H1 (cell line): ENCODE data around the gene TUBA1A. TPM values are rescaled to one million over a fixed set of nuclear protein-coding genes. Genes with fewer than 3 reads are reported as not detected.

Experiments used
- CTCF ChIA-PET: fragments of 300-600 bp; sonication (Branson Sonifier 250); formaldehyde crosslinking; loops from one replicate; lab custom pipeline; 2021; ENCODE audit not compliant: partially characterized antibody; lab: Charles Lee
- POLR2A ChIA-PET: fragments of 300-600 bp; sonication (Branson Sonifier 250); formaldehyde crosslinking; loops from one replicate; lab custom pipeline; 2021; ENCODE audit warnings: inconsistent platforms; ENCODE audit not compliant: partially characterized antibody; lab: Charles Lee
- DNase-seq, 2 experiments: peaks; one replicate each; pipeline versions ENCODE4 v3.0.0 to v3.0.0-alpha.2; 2010 to 2022; ENCODE audit warnings: low spot score in 2 of 2, low read depth in 1 of 2, mixed read lengths in 1 of 2
- FAIRE-seq: peaks from 2 replicates; lab custom pipeline; 2011; peaks lifted over from hg19 to GRCh38; lab: Jason Lieb, UNC
- H2AFZ ChIP-seq: 2 replicates; pipeline ENCODE4 v1.8.1; 2012; ENCODE audit warnings: low read length, inconsistent platforms
- H2AK5ac ChIP-seq: 2 replicates; pipeline ENCODE4 v1.6.1; 2013; ENCODE audit warnings: low read depth, low read length
- H2BK120ac ChIP-seq: replicated peaks from 2 replicates; pipeline ENCODE3; 2013; ENCODE audit warnings: low read depth, low read length, inconsistent platforms
- H2BK12ac ChIP-seq: 2 replicates; pipeline ENCODE4 v1.6.1; 2013; ENCODE audit warnings: low read depth, low read length
- H2BK15ac ChIP-seq: 2 replicates; pipeline ENCODE4 v1.6.1; 2013; ENCODE audit warnings: low read length
- H2BK20ac ChIP-seq: 2 replicates; pipeline ENCODE4 v1.6.1; 2013; ENCODE audit warnings: low read length
- H2BK5ac ChIP-seq: 2 replicates; pipeline ENCODE4 v1.6.1; 2013; ENCODE audit warnings: low read depth, low read length
- H3K14ac ChIP-seq: 2 replicates; pipeline ENCODE4 v1.6.1; 2013; ENCODE audit warnings: inconsistent platforms; ENCODE audit not compliant: insufficient read length
- H3K18ac ChIP-seq: 2 replicates; pipeline ENCODE4 v1.6.1; 2013; ENCODE audit warnings: low read length; ENCODE audit errors: extremely low read depth
- H3K23ac ChIP-seq: 2 replicates; pipeline ENCODE4 v1.6.1; 2013; ENCODE audit warnings: inconsistent platforms; ENCODE audit not compliant: insufficient read length
- H3K23me2 ChIP-seq: 2 replicates; pipeline ENCODE4 v1.6.1; 2013; ENCODE audit warnings: low read depth, low read length
- H3K27ac ChIP-seq: 2 replicates; pipeline ENCODE4 v1.6.1; 2011; ENCODE audit warnings: low read depth, low read length, inconsistent platforms
- H3K27me3 ChIP-seq, 4 experiments: replicated peaks in 1 of 4; 1 replicate in 1 of 4; 2 replicates in 3 of 4; pipeline versions ENCODE4 v1.6.1 to v1.8.1; 2011 to 2013; ENCODE audit warnings: low read length in 3 of 4, mild to moderate bottlenecking in 3 of 4, inconsistent platforms in 2 of 4, mixed read lengths in 2 of 4, moderate library complexity in 1 of 4; ENCODE audit not compliant: control insufficient read depth in 3 of 4, insufficient read depth in 3 of 4; ENCODE audit errors: extremely low read depth in 1 of 4
- H3K36me3 ChIP-seq, 4 experiments: 2 replicates each; pipeline versions ENCODE4 v1.6.1 to v1.8.1; 2011 to 2013; ENCODE audit warnings: mild to moderate bottlenecking in 4 of 4, low read length in 3 of 4, moderate library complexity in 2 of 4, control low read depth in 1 of 4, inconsistent platforms in 1 of 4; ENCODE audit not compliant: insufficient read depth in 4 of 4, control insufficient read depth in 2 of 4
- H3K4ac ChIP-seq: replicated peaks from 2 replicates; pipeline ENCODE3; 2013; ENCODE audit warnings: low read length, low read depth, mixed read lengths, inconsistent platforms; ENCODE audit not compliant: insufficient read length
- H3K4me1 ChIP-seq, 4 experiments: replicated peaks in 1 of 4; 1 replicate in 1 of 4; 2 replicates in 3 of 4; pipeline versions ENCODE4 v1.6.1 to v1.8.1; 2011 to 2013; ENCODE audit warnings: low read length in 3 of 4, inconsistent platforms in 2 of 4, mixed read lengths in 1 of 4; ENCODE audit not compliant: insufficient read depth in 4 of 4, control insufficient read depth in 3 of 4
- H3K4me2 ChIP-seq, 2 experiments: 2 replicates each; pipeline versions ENCODE4 v1.6.1 to v1.8.1; 2011 to 2013; ENCODE audit warnings: low read depth in 2 of 2, low read length in 2 of 2, control low read depth in 1 of 2, inconsistent platforms in 1 of 2, mild to moderate bottlenecking in 1 of 2; ENCODE audit not compliant: insufficient read depth in 1 of 2
- H3K4me3 ChIP-seq, 4 experiments: fragments of 200-600, 300-600 bp in 1 of 4; sonication (generic), shearing (Covaris generic), sonication (Bioruptor Twin) in 1 of 4; 2 replicates each; pipeline versions ENCODE4 v1.5.1 to v1.8.1; 2011 to 2016; ENCODE audit warnings: low read length in 4 of 4, low read depth in 3 of 4, control low read depth in 2 of 4, inconsistent platforms in 2 of 4, mild to moderate bottlenecking in 2 of 4, mixed read lengths in 1 of 4, moderate library complexity in 1 of 4; ENCODE audit not compliant: insufficient read depth in 2 of 4; ENCODE audit errors: extremely low read depth in 1 of 4
- H3K56ac ChIP-seq: replicated peaks from 2 replicates; pipeline ENCODE3; 2013; ENCODE audit warnings: low read depth, mild to moderate bottlenecking, mixed read lengths, low read length, inconsistent platforms; ENCODE audit not compliant: insufficient read length
- H3K79me1 ChIP-seq: 2 replicates; pipeline ENCODE4 v1.6.1; 2013; ENCODE audit warnings: low read depth, low read length, control low read depth
- H3K79me2 ChIP-seq, 2 experiments: 2 replicates each; pipeline versions ENCODE4 v1.6.1 to v1.8.1; 2012 to 2013; ENCODE audit warnings: low read length in 2 of 2, mild to moderate bottlenecking in 2 of 2, inconsistent platforms in 1 of 2; ENCODE audit not compliant: insufficient read depth in 2 of 2, control insufficient read depth in 1 of 2
- H3K9ac ChIP-seq, 4 experiments: replicated peaks in 1 of 4; 1 replicate in 1 of 4; 2 replicates in 3 of 4; pipeline versions ENCODE4 v1.6.1 to v1.8.1; 2011 to 2013; ENCODE audit warnings: low read depth in 3 of 4, low read length in 3 of 4, control low read depth in 2 of 4, mild to moderate bottlenecking in 2 of 4, moderate library complexity in 2 of 4, inconsistent platforms in 1 of 4; ENCODE audit errors: extremely low read depth in 1 of 4
- H3K9me3 ChIP-seq, 2 experiments: 2 replicates each; pipeline versions ENCODE4 v1.6.1 to v1.8.1; 2012 to 2013; ENCODE audit warnings: mild to moderate bottlenecking in 2 of 2, moderate library complexity in 2 of 2, control low read depth in 1 of 2, inconsistent platforms in 1 of 2, low read depth in 1 of 2, low read length in 1 of 2, mixed read lengths in 1 of 2; ENCODE audit not compliant: insufficient read depth in 2 of 2
- H4K20me1 ChIP-seq, 2 experiments: replicated peaks in 1 of 2; 2 replicates each; pipeline versions ENCODE3 to v1.8.1; 2011 to 2013; ENCODE audit warnings: inconsistent platforms in 2 of 2, low read length in 2 of 2, mild to moderate bottlenecking in 1 of 2; ENCODE audit not compliant: insufficient read depth in 2 of 2, control insufficient read depth in 1 of 2
- H4K5ac ChIP-seq: 2 replicates; pipeline ENCODE4 v1.6.1; 2013; ENCODE audit warnings: low read length, low read depth, mixed read lengths, inconsistent platforms; ENCODE audit not compliant: insufficient read length
- H4K8ac ChIP-seq: 2 replicates; pipeline ENCODE4 v1.8.0; 2013; ENCODE audit warnings: mild to moderate bottlenecking, moderate library complexity, low read length, inconsistent platforms; ENCODE audit not compliant: insufficient read depth; ENCODE audit errors: extremely low read depth
- H4K91ac ChIP-seq: replicated peaks from 2 replicates; pipeline ENCODE3; 2013; ENCODE audit warnings: low read length, mixed read lengths, inconsistent platforms; ENCODE audit not compliant: insufficient read length
- CREB1 ChIP-seq: IDR thresholded peaks from 2 replicates; pipeline ENCODE4 v1.6.1; 2012; ENCODE audit warnings: inconsistent platforms
- EZH2 ChIP-seq: fragments of 200-600 bp; sonication (generic); IDR thresholded peaks from 2 replicates; pipeline ENCODE4 v1.7.1; 2012; ENCODE audit warnings: low read depth, mild to moderate bottlenecking, moderate library complexity, low read length, inconsistent platforms; ENCODE audit not compliant: severe bottlenecking
- FOSL1 ChIP-seq: IDR thresholded peaks from 2 replicates; pipeline ENCODE4 v1.6.1; 2011; ENCODE audit warnings: mild to moderate bottlenecking, low read depth, low read length, moderate library complexity; ENCODE audit not compliant: insufficient read depth
- JUN ChIP-seq: IDR thresholded peaks from 2 replicates; pipeline ENCODE4 v1.6.1; 2011; ENCODE audit warnings: low read depth, mild to moderate bottlenecking, improper control_type of control experiment, low read length
- JUND ChIP-seq: IDR thresholded peaks from 2 replicates; pipeline ENCODE4 v1.6.1; 2011; ENCODE audit warnings: mild to moderate bottlenecking, improper control_type of control experiment, low read length
- KDM4A ChIP-seq: IDR thresholded peaks from one replicate; pipeline ENCODE4 v1.7.1; 2012; ENCODE audit warnings: low read depth, mild to moderate bottlenecking, moderate library complexity, low read length, inconsistent platforms; ENCODE audit not compliant: severe bottlenecking
- POU5F1 ChIP-seq: IDR thresholded peaks from 2 replicates; pipeline ENCODE4 v1.6.1; 2011; ENCODE audit warnings: low read depth, mild to moderate bottlenecking, low read length, moderate library complexity
- RAD21 ChIP-seq, 2 experiments: IDR thresholded peaks in 1 of 2; conservative IDR thresholded peaks in 1 of 2; 2 replicates each; pipeline ENCODE4 v1.6.1; 2011; ENCODE audit warnings: low read depth in 2 of 2, low read length in 2 of 2, improper control_type of control experiment in 1 of 2, inconsistent platforms in 1 of 2, mild to moderate bottlenecking in 1 of 2, moderate library complexity in 1 of 2
- RFX5 ChIP-seq: IDR thresholded peaks from 2 replicates; pipeline ENCODE4 v1.6.1; 2011; ENCODE audit warnings: low read depth, low read length, improper control_type of control experiment, borderline replicate concordance
- SIN3A ChIP-seq, 2 experiments: IDR thresholded peaks in 1 of 2; conservative IDR thresholded peaks in 1 of 2; 2 replicates each; pipeline ENCODE4 v1.6.1; 2011 to 2012; ENCODE audit warnings: low read length in 2 of 2, improper control_type of control experiment in 1 of 2, low read depth in 1 of 2, mild to moderate bottlenecking in 1 of 2
- SRF ChIP-seq: IDR thresholded peaks from 2 replicates; pipeline ENCODE4 v1.6.1; 2011; ENCODE audit warnings: mild to moderate bottlenecking, low read depth, low read length, moderate library complexity
- TAF1 ChIP-seq: IDR thresholded peaks from 2 replicates; pipeline ENCODE4 v1.6.1; 2011; ENCODE audit warnings: mild to moderate bottlenecking, low read depth, low read length
- TBP ChIP-seq: IDR thresholded peaks from 2 replicates; pipeline ENCODE4 v1.6.1; 2011; ENCODE audit warnings: low read depth, low read length, improper control_type of control experiment
- WGBS, 2 experiments: shearing (Covaris generic) in 1 of 2; methylation state at CpG; one replicate each; pipeline versions ENCODE4 v1.1.6 to v1.1.7; 2013 to 2015; ENCODE audit warnings: low lambda C conversion rate in 2 of 2, mixed read lengths in 2 of 2, inconsistent platforms in 1 of 2, low coverage in 1 of 2, missing lambda C conversion rate in 1 of 2; ENCODE audit not compliant: insufficient replicate concordance in 2 of 2, insufficient coverage in 1 of 2, insufficient read length in 1 of 2; ENCODE audit errors: extremely low coverage in 1 of 2, missing lambda C conversion rate in 1 of 2; 5-methylcytosine and 5-hydroxymethylcytosine counted together
- polyA plus RNA-seq, 7 experiments: library from polyadenylated mRNA; depleted of rRNA in 3 of 7; stranded (reverse) in 5 of 7; unstranded in 2 of 7; fragments of >200 nt in 5 of 7; fragments of 200-250 nt in 2 of 7; gene quantifications; 1 replicate in 5 of 7; 2 replicates in 1 of 7; 4 replicates in 1 of 7; pipeline versions ENCODE4 v1.2.1 to v1.2.3, GENCODE V29; 2011 to 2013; ENCODE audit warnings: missing spikeins in 2 of 7, mixed read lengths in 2 of 7
- total RNA-seq: library from RNA; stranded (reverse); fragmentation: NEBNext Ultra II Directional; extraction: Animal tissue kit (Norgen Biotek cat#: 25700); gene quantifications from 2 replicates; pipeline ENCODE4 v1.2.1, GENCODE V29; 2021
- TF ChIP-seq, protein P1 (sequence below): IDR thresholded peaks from 2 replicates; pipeline ENCODE4 v1.6.1; 2011; ENCODE audit warnings: low read depth, mild to moderate bottlenecking, low read length; ENCODE audit not compliant: insufficient read depth

The TUBA1A gene
- total and polyA plus RNA-seq, 2 of the 8 experiments (the other 6 are each of a cell fraction or from before 2014, with no cell fraction given): 283 to 1,018 TPM

DNA sequence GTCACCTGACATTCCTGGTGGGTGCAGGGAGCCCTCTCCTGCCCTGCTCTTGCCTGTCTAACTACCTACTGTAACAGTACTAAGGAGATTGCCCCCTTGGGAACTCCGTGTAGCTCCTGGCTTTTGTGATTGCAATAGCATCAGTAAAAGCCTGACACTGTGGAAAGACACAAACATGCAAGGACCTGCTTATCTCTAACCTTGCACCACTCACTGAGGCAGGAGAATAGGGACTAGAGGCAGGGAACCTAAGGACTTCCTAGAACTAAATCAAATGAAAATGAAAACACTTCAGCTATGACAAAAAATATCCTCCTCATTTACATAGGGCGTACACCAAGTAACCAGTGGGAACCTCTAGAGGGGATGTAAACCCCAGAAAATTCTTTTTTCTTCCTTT is 28.5 kb downstream of the TUBA1A start:
- no peak overlapping the region for H3K27ac ChIP-seq
- H2BK15ac ChIP-seq: no peak overlapping the region
- H3K4me3 ChIP-seq: no peak overlapping the region
- no peak overlapping the region for H3K14ac ChIP-seq
- H4K5ac ChIP-seq: no peak overlapping the region
- no peak overlapping the region for H4K8ac ChIP-seq
- H2BK120ac ChIP-seq: no peak overlapping the region
- H2BK5ac ChIP-seq: no peak overlapping the region
- no peaks in the 10 kb centered on the region for H3K79me2 ChIP-seq
- no peaks in the 10 kb centered on the region for H3K27me3 ChIP-seq
- no peak overlapping the region for H4K91ac ChIP-seq
- DNase-seq: no peak
- ChIA-PET POLR2A (interaction anchor here (1.0 to 1.4 kb wide), 3 partner anchors 9 to 88 kb away, joined by 3 to 9 read pairs (median 4); partner anchors contain the start of gene TUBA1B), CTCF (no interaction called here)
- no peak overlapping the region for H2AK5ac ChIP-seq
- no peak overlapping the region for H3K56ac ChIP-seq
- no peak overlapping the region for H3K23ac ChIP-seq
- H2BK20ac ChIP-seq: no peak overlapping the region
- no peaks in the 10 kb centered on the region for H3K23me2 ChIP-seq
- 85% methylated on average over 2 of the region's 2 CpGs; no CpG with 5 or more reads in 1 of the 2 experiments for WGBS, 2 experiments
- H3K18ac ChIP-seq: no peak overlapping the region
- no peaks in the 10 kb centered on the region for H4K20me1 ChIP-seq
- H3K79me1 ChIP-seq: no peaks in the 10 kb centered on the region
- no peak overlapping the region for H2AFZ ChIP-seq
- no peak overlapping the region for H2BK12ac ChIP-seq
- H3K36me3 ChIP-seq: no peaks in the 10 kb centered on the region
- no peak overlapping the region for H3K4ac ChIP-seq
- no peak for FAIRE-seq
- peaks cover 0 to 3% (median 0%) of the 10 kb centered on the region in 4 experiments; a peak in 1 of 7 replicates for H3K4me1 ChIP-seq
- H3K9ac ChIP-seq: no peak overlapping the region
- H3K9me3 ChIP-seq: no peaks in the 10 kb centered on the region
- no peak overlapping the region for H3K4me2 ChIP-seq
- no peak for TF ChIP-seq TAF1
- TF ChIP-seq KDM4A: no peak
- no peak for TF ChIP-seq FOSL1
- no peak for TF ChIP-seq RAD21 (IDR thresholded peaks at IDR 0.05 in 1 of 2, conservative IDR thresholded peaks at IDR 0.05 in 1 of 2; ENCODE audit: low read depth in 2 of 2, low read length in 2 of 2)
- TF ChIP-seq TBP: no peak
- no peak for TF ChIP-seq JUN
- no peak for TF ChIP-seq JUND
- no peak for TF ChIP-seq RFX5
- no peak for TF ChIP-seq SRF
- no peak for TF ChIP-seq POU5F1
- TF ChIP-seq CREB1: no peak
- no peak for TF ChIP-seq EZH2
- TF ChIP-seq, protein P1, sequence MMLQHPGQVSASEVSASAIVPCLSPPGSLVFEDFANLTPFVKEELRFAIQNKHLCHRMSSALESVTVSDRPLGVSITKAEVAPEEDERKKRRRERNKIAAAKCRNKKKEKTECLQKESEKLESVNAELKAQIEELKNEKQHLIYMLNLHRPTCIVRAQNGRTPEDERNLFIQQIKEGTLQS: no peak
- no peak for TF ChIP-seq SIN3A (conservative IDR thresholded peaks at IDR 0.05 in 1 of 2, IDR thresholded peaks at IDR 0.05 in 1 of 2; ENCODE audit: low read depth in 1 of 2, low read length in 2 of 2)
